Endothelial cell of umbilical vein (primary cell): ENCODE measurements around the gene ZDHHC14. TPM values are rescaled to one million over a fixed set of nuclear protein-coding genes. Genes with fewer than 3 reads are reported as not detected.

Experiments
- BruUV-seq: library from RNA; stranded (reverse); fragments of 400-500 nt; replicated peaks from 2 replicates; lab custom pipeline; 2021; lab: Mats Ljungman, UMichigan
- CTCF ChIA-PET: fragments of 300-600, 350-600 bp; sonication (Branson Sonifier 250); formaldehyde crosslinking; loops from one replicate; lab custom pipeline; 2021; ENCODE audit warnings: antibody characterized with exemption, inconsistent platforms; lab: Charles Lee
- POLR2A ChIA-PET: fragments of 300-600, 350-600 bp; sonication (Branson Sonifier 250); formaldehyde crosslinking; loops from one replicate; lab custom pipeline; 2021; ENCODE audit warnings: antibody characterized with exemption, inconsistent platforms; lab: Charles Lee
- DNase-seq: peaks from one replicate; pipeline ENCODE4 v3.0.0-alpha.2; 2011; ENCODE audit warnings: low read depth, low spot score
- FAIRE-seq: peaks from 2 replicates; lab custom pipeline; 2011; peaks lifted over from hg19 to GRCh38; lab: Jason Lieb, UNC
- H2AFZ ChIP-seq: 2 replicates; pipeline ENCODE4 v1.6.0; 2012; ENCODE audit warnings: low read depth, low read length, control low read depth, inconsistent platforms
- H3K27ac ChIP-seq: 2 replicates; pipeline ENCODE4 v1.5.1; 2011; ENCODE audit warnings: low read depth, mild to moderate bottlenecking, control low read depth, low read length, moderate library complexity; ENCODE audit not compliant: insufficient read depth
- H3K27me3 ChIP-seq, 2 experiments: 2 replicates each; pipeline versions ENCODE4 v1.6.0 to v1.6.1; 2011; ENCODE audit warnings: low read length in 2 of 2, mixed read lengths in 1 of 2; ENCODE audit not compliant: control insufficient read depth in 2 of 2, insufficient read depth in 2 of 2
- H3K36me3 ChIP-seq, 2 experiments: 2 replicates in 1 of 2; 3 replicates in 1 of 2; pipeline ENCODE4 v1.5.1; 2011; ENCODE audit warnings: low read length in 2 of 2, mild to moderate bottlenecking in 1 of 2, moderate library complexity in 1 of 2; ENCODE audit not compliant: control insufficient read depth in 2 of 2, insufficient read depth in 2 of 2; ENCODE audit errors: extremely low read depth in 1 of 2
- H3K4me1 ChIP-seq: 3 replicates; pipeline ENCODE4 v1.5.1; 2011; ENCODE audit warnings: mild to moderate bottlenecking, low read length; ENCODE audit not compliant: control insufficient read depth, insufficient read depth; ENCODE audit errors: extremely low read depth
- H3K4me2 ChIP-seq: 2 replicates; pipeline ENCODE4 v1.6.1; 2011; ENCODE audit warnings: low read length, control low read depth, mixed read lengths; ENCODE audit not compliant: insufficient read depth
- H3K4me3 ChIP-seq, 3 experiments: fragments of 200-600 bp in 1 of 3; sonication (generic), shearing (Covaris generic) in 1 of 3; replicated peaks in 1 of 3; 2 replicates each; pipeline ENCODE4 v1.5.1; 2011 to 2016; ENCODE audit warnings: control low read depth in 3 of 3, low read length in 3 of 3, mild to moderate bottlenecking in 2 of 3, inconsistent platforms in 1 of 3, low read depth in 1 of 3, moderate library complexity in 1 of 3; ENCODE audit not compliant: insufficient read depth in 1 of 3
- H3K79me2 ChIP-seq: 2 replicates; pipeline ENCODE4 v1.6.0; 2012; ENCODE audit warnings: low read length, inconsistent platforms; ENCODE audit not compliant: control insufficient read depth, insufficient read depth
- H3K9ac ChIP-seq: replicated peaks from 2 replicates; pipeline ENCODE3; 2011; ENCODE audit warnings: low read length, control low read depth; ENCODE audit not compliant: insufficient read depth; ENCODE audit errors: extremely low read depth
- H3K9me1 ChIP-seq: replicated peaks from 3 replicates; pipeline ENCODE4 v1.6.0; 2011; ENCODE audit warnings: mild to moderate bottlenecking, low read length; ENCODE audit not compliant: control insufficient read depth, insufficient read depth; ENCODE audit errors: extremely low read depth
- H3K9me3 ChIP-seq: replicated peaks from 2 replicates; pipeline ENCODE4 v1.5.1; 2012; ENCODE audit warnings: low read length, inconsistent platforms; ENCODE audit not compliant: control insufficient read depth, insufficient read depth
- H4K20me1 ChIP-seq: replicated peaks from 2 replicates; pipeline ENCODE3; 2011; ENCODE audit warnings: mild to moderate bottlenecking, low read length; ENCODE audit not compliant: control insufficient read depth, insufficient read depth; ENCODE audit errors: extremely low read depth
- EZH2 ChIP-seq: IDR thresholded peaks from 2 replicates; pipeline ENCODE4 v1.6.1; 2012; ENCODE audit warnings: borderline replicate concordance, low read depth, mild to moderate bottlenecking, moderate library complexity, low read length, inconsistent platforms; ENCODE audit not compliant: severe bottlenecking
- FOS ChIP-seq: IDR thresholded peaks from 2 replicates; pipeline ENCODE4 v1.6.1; 2011; ENCODE audit warnings: mild to moderate bottlenecking, low read length, moderate library complexity, borderline replicate concordance; ENCODE audit not compliant: insufficient read depth
- GATA2 ChIP-seq: IDR thresholded peaks from 2 replicates; pipeline ENCODE4 v1.7.0; 2011; ENCODE audit warnings: low read depth, mild to moderate bottlenecking, moderate library complexity, mixed read lengths, low read length; ENCODE audit not compliant: insufficient read length, insufficient read depth
- JUN ChIP-seq: IDR thresholded peaks from 2 replicates; pipeline ENCODE4 v1.6.1; 2011; ENCODE audit warnings: borderline replicate concordance, low read depth; ENCODE audit not compliant: insufficient read length, insufficient read depth
- MYC ChIP-seq: IDR thresholded peaks from one replicate; pipeline ENCODE4 v1.6.1; 2011; ENCODE audit warnings: mild to moderate bottlenecking, low read depth, low read length
- POLR2A ChIP-seq: IDR thresholded peaks from 2 replicates; pipeline ENCODE4 v1.6.1; 2012; ENCODE audit warnings: low read depth, mild to moderate bottlenecking, control low read depth, low read length
- POLR2AphosphoS5 ChIP-seq: IDR thresholded peaks from 2 replicates; pipeline ENCODE4 v1.6.1; 2012; ENCODE audit warnings: low read depth, mild to moderate bottlenecking, control low read depth, low read length, moderate library complexity; ENCODE audit not compliant: insufficient read depth
- dilution Hi-C: fragments of 300-500 bp; cut with MboI; formaldehyde crosslinking; loops from one replicate; pipeline ENCODE4 v1.15.0; 2019; ENCODE audit warnings: low sequenced_read_pairs; ENCODE audit not compliant: extremely low pct_ligation_motif_present
- intact Hi-C: fragments of 100-400 bp; cut with micrococcal nuclease; formaldehyde crosslinking; loops from one replicate; pipeline ENCODE4 v1.10.0; 2022
- polyA plus RNA-seq, 4 experiments: library from polyadenylated mRNA; depleted of rRNA in 3 of 4; stranded (reverse) in 3 of 4; unstranded in 1 of 4; fragments of >200 nt; gene quantifications; 2 replicates each; pipeline versions ENCODE4 v1.2.1 to v1.2.3, GENCODE V29; 2011 to 2012; ENCODE audit warnings: missing spikeins in 1 of 4
- total RNA-seq: library from RNA; stranded (reverse); gene quantifications from 2 replicates; pipeline ENCODE4 v1.2.3, GENCODE V29; 2021
- TF ChIP-seq, protein P1 (sequence below), 2 donors: IDR thresholded peaks; 1 replicate in 1 of 2; 2 replicates in 1 of 2; pipeline ENCODE4 v1.5.1; 2011; ENCODE audit warnings: low read length in 2 of 2, mild to moderate bottlenecking in 2 of 2, moderate library complexity in 2 of 2, control low read depth in 1 of 2, inconsistent platforms in 1 of 2, low read depth in 1 of 2; ENCODE audit not compliant: insufficient read depth in 1 of 2; ENCODE audit errors: extremely low read depth in 1 of 2
- TF ChIP-seq, protein P2 (sequence below): IDR thresholded peaks from 2 replicates; pipeline ENCODE4 v1.6.1; 2011; ENCODE audit not compliant: insufficient read depth, insufficient read length

ZDHHC14 gene
- total and polyA plus RNA-seq, 2 donors (not counting 3 experiments of a cell fraction or from before 2014, with no cell fraction given) = 23.0 to 25.6 TPM

DNA sequence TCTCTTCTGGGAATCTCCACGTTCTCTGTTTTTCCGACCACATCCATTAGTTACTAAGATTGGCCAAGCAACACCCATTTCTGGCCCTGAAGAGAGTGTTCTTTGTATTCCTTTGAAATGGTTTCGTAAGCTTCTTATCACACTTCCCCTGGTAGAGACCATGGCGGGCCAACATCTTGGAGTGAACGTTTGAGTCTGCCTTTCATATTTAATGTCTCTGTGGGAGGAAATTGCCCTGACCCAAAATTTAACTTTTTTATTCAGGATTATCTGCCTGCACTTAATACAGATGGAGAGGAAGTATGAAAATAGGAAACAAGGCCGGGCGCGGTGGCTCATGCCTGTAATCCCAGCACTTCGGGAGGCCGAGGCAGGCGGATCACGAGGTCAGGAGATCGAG, 265.0 kb downstream of the ZDHHC14 start:
- peak overlapping the region; percentile 25 for H2AFZ ChIP-seq
- CTCF ChIA-PET = interaction anchor here (1.0 to 1.6 kb wide), 3 partner anchors 9 to 228 kb away, joined by 3 to 4 read pairs (median 4); no protein-coding TSS in a partner anchor
- no peaks in the 10 kb centered on the region for H3K9me3 ChIP-seq
- intact Hi-C loops (no loop called here), dilution Hi-C loops (no loop called here)
- POLR2A ChIA-PET = no interaction called here
- H3K4me2 ChIP-seq = no peak overlapping the region
- no peak overlapping the region for H3K9ac ChIP-seq
- peaks cover 11% of the 10 kb centered on the region for H3K4me1 ChIP-seq
- no peaks in the 10 kb centered on the region for H3K79me2 ChIP-seq
- FAIRE-seq (peak; percentile 18), DNase-seq (peak; percentile 36)
- no peaks in the 10 kb centered on the region for H3K36me3 ChIP-seq
- BruUV-seq = no TSS peak
- no peaks in the 10 kb centered on the region for H3K27me3 ChIP-seq
- H3K27ac ChIP-seq = no peak overlapping the region
- no peaks in the 10 kb centered on the region for H3K9me1 ChIP-seq
- TF ChIP-seq POLR2A (no peak), MYC (no peak), EZH2 (no peak), JUN (no peak), POLR2AphosphoS5 (no peak), FOS (no peak), GATA2 (no peak)
- TF ChIP-seq, protein P1, sequence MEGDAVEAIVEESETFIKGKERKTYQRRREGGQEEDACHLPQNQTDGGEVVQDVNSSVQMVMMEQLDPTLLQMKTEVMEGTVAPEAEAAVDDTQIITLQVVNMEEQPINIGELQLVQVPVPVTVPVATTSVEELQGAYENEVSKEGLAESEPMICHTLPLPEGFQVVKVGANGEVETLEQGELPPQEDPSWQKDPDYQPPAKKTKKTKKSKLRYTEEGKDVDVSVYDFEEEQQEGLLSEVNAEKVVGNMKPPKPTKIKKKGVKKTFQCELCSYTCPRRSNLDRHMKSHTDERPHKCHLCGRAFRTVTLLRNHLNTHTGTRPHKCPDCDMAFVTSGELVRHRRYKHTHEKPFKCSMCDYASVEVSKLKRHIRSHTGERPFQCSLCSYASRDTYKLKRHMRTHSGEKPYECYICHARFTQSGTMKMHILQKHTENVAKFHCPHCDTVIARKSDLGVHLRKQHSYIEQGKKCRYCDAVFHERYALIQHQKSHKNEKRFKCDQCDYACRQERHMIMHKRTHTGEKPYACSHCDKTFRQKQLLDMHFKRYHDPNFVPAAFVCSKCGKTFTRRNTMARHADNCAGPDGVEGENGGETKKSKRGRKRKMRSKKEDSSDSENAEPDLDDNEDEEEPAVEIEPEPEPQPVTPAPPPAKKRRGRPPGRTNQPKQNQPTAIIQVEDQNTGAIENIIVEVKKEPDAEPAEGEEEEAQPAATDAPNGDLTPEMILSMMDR (IDR thresholded peaks at IDR 0.05; ENCODE audit: extremely low read depth in 1 of 2, insufficient read depth in 1 of 2, low read depth in 1 of 2, low read length in 2 of 2) = no peak
- TF ChIP-seq, protein P2, sequence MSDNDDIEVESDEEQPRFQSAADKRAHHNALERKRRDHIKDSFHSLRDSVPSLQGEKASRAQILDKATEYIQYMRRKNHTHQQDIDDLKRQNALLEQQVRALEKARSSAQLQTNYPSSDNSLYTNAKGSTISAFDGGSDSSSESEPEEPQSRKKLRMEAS = no peak
- no peak overlapping the region for H3K4me3 ChIP-seq
- no peaks in the 10 kb centered on the region for H4K20me1 ChIP-seq
